Common myeloid progenitor, CD34-positive (primary cell): ENCODE data around the gene CSRP2.
A peak's percentile ranks its signal among the peaks of the same experiment; 100 is the strongest.

Experiments
- CTCF ChIA-PET: fragments of 350-600 bp; sonication (Branson Sonifier 250); formaldehyde crosslinking; loops from one replicate; lab custom pipeline; 2021; ENCODE audit warnings: antibody characterized with exemption; lab: Charles Lee
- POLR2A ChIA-PET: fragments of 350-600 bp; sonication (Branson Sonifier 250); formaldehyde crosslinking; loops from one replicate; lab custom pipeline; 2021; ENCODE audit warnings: antibody characterized with exemption; lab: Charles Lee
- DNase-seq, 3 donors: peaks; one replicate each; pipeline versions ENCODE4 v3.0.0 to v3.0.0-alpha.2; 2013
- H3K27ac ChIP-seq, 2 experiments: 1 replicate in 1 of 2; 2 replicates in 1 of 2; pipeline ENCODE4 v1.7.0; 2013; ENCODE audit warnings: inconsistent platforms in 2 of 2, low read length in 2 of 2, mild to moderate bottlenecking in 2 of 2, low read depth in 1 of 2, moderate library complexity in 1 of 2; ENCODE audit not compliant: severe bottlenecking in 2 of 2, insufficient read depth in 1 of 2, poor library complexity in 1 of 2
- H3K27me3 ChIP-seq, 5 experiments: replicated peaks in 2 of 5; 1 replicate in 3 of 5; 2 replicates in 2 of 5; pipeline versions ENCODE4 v1.6.1 to v1.7.0; 2013; ENCODE audit warnings: low read length in 4 of 5, mild to moderate bottlenecking in 2 of 5, moderate library complexity in 2 of 5, inconsistent platforms in 1 of 5; ENCODE audit not compliant: insufficient read depth in 5 of 5, control insufficient read depth in 4 of 5
- H3K36me3 ChIP-seq, 4 experiments: 1 replicate in 2 of 4; 2 replicates in 2 of 4; pipeline versions ENCODE4 v1.6.1 to v1.7.0; 2013; ENCODE audit warnings: low read length in 3 of 4, control low read depth in 1 of 4, mild to moderate bottlenecking in 1 of 4; ENCODE audit not compliant: control insufficient read depth in 4 of 4, insufficient read depth in 4 of 4
- H3K4me1 ChIP-seq, 4 experiments: 1 replicate in 3 of 4; 2 replicates in 1 of 4; pipeline versions ENCODE4 v1.6.1 to v1.7.1; 2013; ENCODE audit warnings: low read length in 3 of 4, mild to moderate bottlenecking in 3 of 4, control low read depth in 1 of 4, inconsistent platforms in 1 of 4, moderate library complexity in 1 of 4; ENCODE audit not compliant: control insufficient read depth in 4 of 4, insufficient read depth in 4 of 4; ENCODE audit errors: control extremely low read depth in 1 of 4
- H3K4me3 ChIP-seq, 7 experiments: 1 replicate in 4 of 7; 2 replicates in 3 of 7; pipeline versions ENCODE4 v1.5.1 to v1.7.0; 2013; ENCODE audit warnings: mild to moderate bottlenecking in 7 of 7, low read length in 6 of 7, moderate library complexity in 6 of 7, inconsistent platforms in 2 of 7, low read depth in 2 of 7, control low read depth in 1 of 7; ENCODE audit not compliant: insufficient read depth in 4 of 7, control insufficient read depth in 1 of 7; ENCODE audit errors: extremely low read depth in 1 of 7
- H3K9me3 ChIP-seq, 5 experiments: 1 replicate in 4 of 5; 2 replicates in 1 of 5; pipeline versions ENCODE4 v1.6.1 to v1.7.1; 2013; ENCODE audit warnings: low read length in 4 of 5, mild to moderate bottlenecking in 2 of 5, inconsistent platforms in 1 of 5, low read depth in 1 of 5, moderate library complexity in 1 of 5; ENCODE audit not compliant: control insufficient read depth in 4 of 5, insufficient read depth in 2 of 5; ENCODE audit errors: control extremely low read depth in 1 of 5
- WGBS: methylation state at CpG from one replicate; pipeline ENCODE4 v1.1.5; 2013; ENCODE audit not compliant: insufficient coverage; 5-methylcytosine and 5-hydroxymethylcytosine counted together

The CSRP2 gene

GRCh38 chr12:76891609-76892008 lies 12.8 kb upstream of the CSRP2 start:
- Histone ChIP-seq H3K27ac (no peak overlapping the region), H3K4me1 (no peaks in the 10 kb centered on the region), H3K36me3 (no peaks in the 10 kb centered on the region), H3K9me3 (peaks cover 0 to 14% (median 0%) of the 10 kb centered on the region in 5 experiments), H3K4me3 (no peak overlapping the region), H3K27me3 (peaks cover 0 to 5% (median 0%) of the 10 kb centered on the region in 5 experiments)
- ChIA-PET CTCF (interaction anchor here (0.6 kb wide), 1 partner anchor 490 kb away, joined by 3 read pairs; no protein-coding TSS in a partner anchor), POLR2A (no interaction called here)
- DNase-seq, result no peak
- 94% methylated on average over 2 of the region's 3 CpGs for WGBS

- H3K4me1 ChIP-seq, result no peaks in the 10 kb centered on the region
- no peak overlapping the region for H3K4me3 ChIP-seq
- CTCF ChIA-PET, result interaction anchor here (1.2 kb wide), 1 partner anchor 11 kb away, joined by 3 read pairs; the partner anchor contains the start of gene CSRP2
- no peak overlapping the region for H3K27ac ChIP-seq
- WGBS, result 80% methylated on average over 1 of the region's 8 CpGs
- DNase-seq, result peak in 1 of 3 donors; percentile 24
- H3K9me3 ChIP-seq, result peaks cover 0 to 9% (median 0%) of the 10 kb centered on the region in 5 experiments
- H3K36me3 ChIP-seq, result no peaks in the 10 kb centered on the region
- peaks cover 0 to 2% (median 0%) of the 10 kb centered on the region in 5 experiments for H3K27me3 ChIP-seq
- POLR2A ChIA-PET, result no interaction called here
These were observed 11.6 kb upstream of the CSRP2 start for GRCh38 chr12:76890151-76891143.

GRCh38 chr12:76888775-76889174 lies 10.0 kb upstream of the CSRP2 start:
- no peak overlapping the region for H3K27ac ChIP-seq
- no peaks in the 10 kb centered on the region for H3K4me1 ChIP-seq
- peaks cover 0 to 2% (median 0%) of the 10 kb centered on the region in 5 experiments for H3K27me3 ChIP-seq
- H3K4me3 ChIP-seq, result no peak overlapping the region
- no peak for DNase-seq
- POLR2A ChIA-PET, result no interaction called here
- WGBS, result 100% methylated on average over 1 of the region's 1 CpG
- H3K36me3 ChIP-seq, result no peaks in the 10 kb centered on the region
- H3K9me3 ChIP-seq, result peaks cover 0 to 1% (median 0%) of the 10 kb centered on the region in 5 experiments
- CTCF ChIA-PET, result interaction anchor here (0.6 kb wide), 1 partner anchor 9 kb away, joined by 3 read pairs; no protein-coding TSS in a partner anchor

DNA sequence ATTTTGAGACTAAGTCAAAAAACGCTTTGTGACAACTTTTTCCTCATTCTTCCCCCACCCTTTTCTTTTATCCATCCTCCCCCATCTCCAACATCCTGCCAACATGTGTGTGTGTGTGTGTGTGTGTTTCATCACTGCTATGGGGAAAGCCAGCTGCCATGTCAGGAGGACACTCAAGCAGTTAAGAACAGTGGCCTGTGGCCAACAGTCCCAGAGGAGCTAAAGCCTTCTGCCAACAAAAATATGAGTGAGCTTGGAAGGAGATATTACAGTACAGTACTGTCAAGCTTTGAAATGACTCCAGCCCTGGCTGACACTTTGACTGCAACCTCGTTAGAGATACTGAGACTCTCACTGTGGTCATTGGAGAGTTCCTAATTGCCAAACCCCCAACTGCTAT lies 5.0 kb upstream of the CSRP2 start:
- H3K36me3 ChIP-seq, result no peaks in the 10 kb centered on the region
- 100% methylated on average over 1 of the region's 2 CpGs for WGBS
- DNase-seq, result no peak
- CTCF ChIA-PET, result interaction anchor here (0.6 kb wide), 1 partner anchor 167 kb away, joined by 3 read pairs; no protein-coding TSS in a partner anchor
- peaks cover 0 to 7% (median 5%) of the 10 kb centered on the region in 4 experiments for H3K4me1 ChIP-seq
- peaks cover 0 to 14% (median 6%) of the 10 kb centered on the region in 5 experiments for H3K27me3 ChIP-seq
- no peaks in the 10 kb centered on the region for H3K9me3 ChIP-seq
- POLR2A ChIA-PET, result no interaction called here
- no peak overlapping the region for H3K27ac ChIP-seq
- H3K4me3 ChIP-seq, result no peak overlapping the region

DNA sequence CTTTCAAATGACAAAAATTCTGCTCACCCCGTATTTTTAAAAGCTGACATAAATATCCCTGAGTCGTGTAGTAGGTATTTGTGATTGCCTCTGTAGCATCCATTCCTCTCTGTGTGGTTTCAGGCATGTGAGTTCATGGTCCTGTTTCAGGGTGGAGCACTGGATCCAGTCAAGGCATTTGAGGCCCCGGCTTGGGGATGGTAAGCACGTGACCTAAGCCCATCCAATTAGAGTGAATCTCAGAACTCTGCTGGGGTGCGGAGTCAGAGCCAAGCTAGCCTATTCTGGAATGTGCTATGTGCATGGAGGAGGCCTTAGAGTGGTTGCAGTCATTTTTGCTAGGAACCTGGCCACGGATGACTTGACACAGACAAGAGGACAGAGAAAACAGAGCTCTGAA lies 4.3 kb upstream of the CSRP2 start:
- peaks cover 0 to 17% (median 7%) of the 10 kb centered on the region in 5 experiments for H3K27me3 ChIP-seq
- 100% methylated on average over 3 of the region's 6 CpGs for WGBS
- ChIA-PET CTCF (no interaction called here), POLR2A (no interaction called here)
- no peaks in the 10 kb centered on the region for H3K36me3 ChIP-seq
- H3K4me3 ChIP-seq, result no peak overlapping the region
- H3K27ac ChIP-seq, result no peak overlapping the region
- peaks cover under 1 to 14% (median 10%) of the 10 kb centered on the region in 4 experiments for H3K4me1 ChIP-seq
- no peaks in the 10 kb centered on the region for H3K9me3 ChIP-seq
- DNase-seq, result no peak

GRCh38 chr12:76882367-76882766 lies 3.5 kb upstream of the CSRP2 start:
- Histone ChIP-seq H3K36me3 (no peaks in the 10 kb centered on the region), H3K9me3 (no peaks in the 10 kb centered on the region), H3K4me3 (no peak overlapping the region), H3K4me1 (peaks cover 2 to 20% (median 13%) of the 10 kb centered on the region in 4 experiments), H3K27me3 (peaks cover 0 to 24% (median 12%) of the 10 kb centered on the region in 5 experiments), H3K27ac (no peak overlapping the region)
- CTCF ChIA-PET, result interaction anchor here (1.1 kb wide), 1 partner anchor 129 kb away, joined by 5 read pairs; no protein-coding TSS in a partner anchor
- no CpG with 5 or more reads among the region's 1 CpG for WGBS
- POLR2A ChIA-PET, result no interaction called here
- no peak for DNase-seq
